MM.1S (cell line): ENCODE data around the gene CANT1.
A peak's percentile ranks its signal among the peaks of the same experiment; 100 is the strongest.

Experiments
- DNase-seq: peaks from one replicate; pipeline ENCODE4 v3.0.0-alpha.2; 2015
- H2AFZ ChIP-seq: fragments of 300-600 bp; sonication (generic); 2 replicates; pipeline ENCODE4 v1.6.0; 2016; ENCODE audit warnings: antibody characterized with exemption, low read length
- H3F3A ChIP-seq: fragments of 300-600 bp; sonication (generic); 2 replicates; pipeline ENCODE4 v1.6.1; 2016; ENCODE audit warnings: mild to moderate bottlenecking, antibody characterized with exemption, low read length, moderate library complexity, mixed read lengths; ENCODE audit not compliant: insufficient read depth
- H3K27ac ChIP-seq: fragments of 300-600 bp; sonication (generic); 2 replicates; pipeline ENCODE4 v1.5.1; 2016; ENCODE audit warnings: mild to moderate bottlenecking, low read length
- H3K27me3 ChIP-seq: fragments of 300-600 bp; sonication (generic); replicated peaks from 2 replicates; pipeline ENCODE4 v1.6.0; 2016; ENCODE audit warnings: low read length; ENCODE audit not compliant: insufficient read depth
- H3K36me3 ChIP-seq: fragments of 300-600 bp; sonication (generic); replicated peaks from 2 replicates; pipeline ENCODE4 v1.6.1; 2016; ENCODE audit warnings: mild to moderate bottlenecking, low read length, mixed read lengths; ENCODE audit not compliant: insufficient read depth
- H3K4me1 ChIP-seq: fragments of 300-600 bp; sonication (generic); 2 replicates; pipeline ENCODE4 v1.6.1; 2016; ENCODE audit warnings: low read length, mixed read lengths
- H3K4me2 ChIP-seq: fragments of 300-600 bp; sonication (generic); 2 replicates; pipeline ENCODE4 v1.6.0; 2016; ENCODE audit warnings: low read depth, low read length
- H3K4me3 ChIP-seq: fragments of 300-600 bp; sonication (generic); 2 replicates; pipeline ENCODE4 v1.5.1; 2016; ENCODE audit warnings: low read length, mixed read lengths
- H3K79me2 ChIP-seq: fragments of 300-600 bp; sonication (generic); 2 replicates; pipeline ENCODE4 v1.6.1; 2016; ENCODE audit warnings: mixed run types, low read length, mixed read lengths
- H3K9ac ChIP-seq: fragments of 300-600 bp; sonication (generic); 2 replicates; pipeline ENCODE4 v1.6.1; 2016; ENCODE audit warnings: low read length, mixed read lengths
- H3K9me2 ChIP-seq: fragments of 300-600 bp; sonication (generic); replicated peaks from 2 replicates; pipeline ENCODE4 v1.6.1; 2016; ENCODE audit warnings: mild to moderate bottlenecking, low read length, mixed read lengths; ENCODE audit not compliant: insufficient read depth
- H3K9me3 ChIP-seq: fragments of 300-600 bp; sonication (generic); replicated peaks from 2 replicates; pipeline ENCODE4 v1.6.1; 2016; ENCODE audit warnings: mild to moderate bottlenecking, low read length, mixed read lengths; ENCODE audit not compliant: insufficient read depth
- H4K20me1 ChIP-seq: fragments of 300-600 bp; sonication (generic); 2 replicates; pipeline ENCODE4 v1.6.1; 2016; ENCODE audit warnings: mild to moderate bottlenecking, low read length, moderate library complexity, mixed read lengths; ENCODE audit not compliant: insufficient read depth
- EZH2 ChIP-seq: fragments of 300-600 bp; sonication (generic); optimal IDR thresholded peaks from 2 replicates; pipeline ENCODE3; 2017; ENCODE audit warnings: low read depth, mild to moderate bottlenecking, antibody characterized with exemption, low read length, mixed read lengths
- EZH2phosphoT487 ChIP-seq: fragments of 300-600 bp; sonication (generic); IDR thresholded peaks from 2 replicates; pipeline ENCODE4 v1.6.1; 2018; ENCODE audit warnings: antibody characterized with exemption, low read length
- TF ChIP-seq, protein P1 (sequence below): fragments of 300-600 bp; sonication (generic); IDR thresholded peaks from 2 replicates; pipeline ENCODE4 v1.5.1; 2016; ENCODE audit warnings: antibody characterized with exemption, low read length, mixed read lengths

CANT1 gene

DNA sequence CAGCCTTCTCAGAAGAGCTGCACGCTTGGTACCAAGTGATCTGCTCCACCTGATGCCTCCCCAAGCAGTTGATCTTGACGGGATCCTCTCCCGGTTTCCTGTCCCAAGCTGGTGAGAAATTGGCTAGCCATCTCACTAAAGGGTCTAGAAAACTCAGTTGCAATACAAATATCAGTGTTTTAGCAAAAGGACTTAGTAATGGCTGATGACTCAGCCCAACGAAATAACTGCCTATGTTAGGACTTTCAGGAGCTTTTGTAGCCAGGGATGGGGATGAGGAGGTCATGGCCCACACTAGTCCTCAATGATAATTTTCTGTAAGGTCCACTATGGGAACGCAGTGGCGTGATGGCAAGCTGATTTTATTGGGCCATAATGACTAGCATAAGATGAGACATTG is 41.7 kb upstream of the CANT1 start:
- Histone ChIP-seq H3K4me2 (no peak overlapping the region), H2AFZ (no peak overlapping the region), H3K27me3 (peaks cover 90% of the 10 kb centered on the region), H3K9ac (no peak overlapping the region), H3K9me2 (no peaks in the 10 kb centered on the region), H3F3A (no peaks in the 10 kb centered on the region), H3K79me2 (no peaks in the 10 kb centered on the region), H3K36me3 (no peaks in the 10 kb centered on the region), H3K4me1 (no peaks in the 10 kb centered on the region), H3K27ac (no peak overlapping the region), H3K4me3 (no peak overlapping the region), H4K20me1 (no peaks in the 10 kb centered on the region), H3K9me3 (no peaks in the 10 kb centered on the region)
- TF ChIP-seq, protein P1, sequence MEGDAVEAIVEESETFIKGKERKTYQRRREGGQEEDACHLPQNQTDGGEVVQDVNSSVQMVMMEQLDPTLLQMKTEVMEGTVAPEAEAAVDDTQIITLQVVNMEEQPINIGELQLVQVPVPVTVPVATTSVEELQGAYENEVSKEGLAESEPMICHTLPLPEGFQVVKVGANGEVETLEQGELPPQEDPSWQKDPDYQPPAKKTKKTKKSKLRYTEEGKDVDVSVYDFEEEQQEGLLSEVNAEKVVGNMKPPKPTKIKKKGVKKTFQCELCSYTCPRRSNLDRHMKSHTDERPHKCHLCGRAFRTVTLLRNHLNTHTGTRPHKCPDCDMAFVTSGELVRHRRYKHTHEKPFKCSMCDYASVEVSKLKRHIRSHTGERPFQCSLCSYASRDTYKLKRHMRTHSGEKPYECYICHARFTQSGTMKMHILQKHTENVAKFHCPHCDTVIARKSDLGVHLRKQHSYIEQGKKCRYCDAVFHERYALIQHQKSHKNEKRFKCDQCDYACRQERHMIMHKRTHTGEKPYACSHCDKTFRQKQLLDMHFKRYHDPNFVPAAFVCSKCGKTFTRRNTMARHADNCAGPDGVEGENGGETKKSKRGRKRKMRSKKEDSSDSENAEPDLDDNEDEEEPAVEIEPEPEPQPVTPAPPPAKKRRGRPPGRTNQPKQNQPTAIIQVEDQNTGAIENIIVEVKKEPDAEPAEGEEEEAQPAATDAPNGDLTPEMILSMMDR, result no peak
- TF ChIP-seq EZH2 (no peak), EZH2phosphoT487 (no peak)
- no peak for DNase-seq

DNA sequence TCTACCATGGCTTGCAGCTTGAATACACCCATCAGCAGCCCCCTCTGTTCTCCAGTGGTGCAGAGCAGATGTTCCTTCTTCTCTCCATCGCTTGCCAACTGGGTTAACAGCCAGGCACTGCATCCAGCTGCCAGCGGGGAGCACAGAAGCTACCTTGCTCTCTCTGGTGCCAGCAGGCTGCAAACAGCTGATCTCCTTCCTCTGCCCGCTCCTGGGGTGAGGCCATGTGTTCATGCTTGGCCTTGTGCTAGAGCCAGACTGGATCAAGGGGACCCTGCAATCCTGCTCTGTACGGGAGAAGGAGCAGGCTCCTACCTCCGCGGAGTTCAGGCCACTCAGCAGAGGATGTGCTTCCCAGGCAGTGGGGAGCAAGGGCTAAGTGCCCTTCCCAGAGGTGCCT is 41.0 kb upstream of the CANT1 start:
- DNase-seq, result no peak
- Histone ChIP-seq H3K79me2 (no peaks in the 10 kb centered on the region), H3K9me2 (no peaks in the 10 kb centered on the region), H3K9me3 (no peaks in the 10 kb centered on the region), H3K36me3 (no peaks in the 10 kb centered on the region), H3K9ac (no peak overlapping the region), H3K27me3 (peaks cover 97% of the 10 kb centered on the region), H4K20me1 (no peaks in the 10 kb centered on the region), H2AFZ (no peak overlapping the region), H3K27ac (no peak overlapping the region), H3K4me1 (no peaks in the 10 kb centered on the region), H3K4me2 (no peak overlapping the region), H3K4me3 (no peak overlapping the region), H3F3A (no peaks in the 10 kb centered on the region)
- TF ChIP-seq EZH2phosphoT487, result no peak
- TF ChIP-seq, protein P1, result no peak
- TF ChIP-seq EZH2, result no peak

GRCh38 chr17:79049821-79050220 is 40.3 kb upstream of the CANT1 start:
- peaks cover 97% of the 10 kb centered on the region for H3K27me3 ChIP-seq
- no peak overlapping the region for H3K27ac ChIP-seq
- H3K9ac ChIP-seq, result no peak overlapping the region
- H2AFZ ChIP-seq, result 0 out of 2 replicates have a peak overlapping the region, but pooled peaks have one; percentile 49
- no peaks in the 10 kb centered on the region for H3K9me2 ChIP-seq
- no peak overlapping the region for H3K4me3 ChIP-seq
- H3K79me2 ChIP-seq, result no peaks in the 10 kb centered on the region
- no peaks in the 10 kb centered on the region for H3K4me1 ChIP-seq
- peak overlapping the region; percentile 23 for H3K4me2 ChIP-seq
- no peaks in the 10 kb centered on the region for H4K20me1 ChIP-seq
- DNase-seq, result no peak
- no peaks in the 10 kb centered on the region for H3F3A ChIP-seq
- TF ChIP-seq EZH2 (no peak), EZH2phosphoT487 (no peak)
- TF ChIP-seq, protein P1, result no peak
- H3K9me3 ChIP-seq, result no peaks in the 10 kb centered on the region
- H3K36me3 ChIP-seq, result no peaks in the 10 kb centered on the region
